Measurements from ENCODE around the gene EGFL7.
A peak's percentile ranks its signal among the peaks of the same experiment; 100 is the strongest.

The EGFL7 gene

GRCh38 chr9:136662326-136662655 is 425 bp upstream of the EGFL7 start:
- DNase-seq = no peak

GRCh38 chr9:136664000-136664915 is 1.5 kb downstream of the EGFL7 start:
- no peak for DNase-seq

- DNase-seq = peak in 1 of 2 donors; percentile 11
These were observed 2.5 kb downstream of the EGFL7 start for GRCh38 chr9:136665111-136665703.

DNA sequence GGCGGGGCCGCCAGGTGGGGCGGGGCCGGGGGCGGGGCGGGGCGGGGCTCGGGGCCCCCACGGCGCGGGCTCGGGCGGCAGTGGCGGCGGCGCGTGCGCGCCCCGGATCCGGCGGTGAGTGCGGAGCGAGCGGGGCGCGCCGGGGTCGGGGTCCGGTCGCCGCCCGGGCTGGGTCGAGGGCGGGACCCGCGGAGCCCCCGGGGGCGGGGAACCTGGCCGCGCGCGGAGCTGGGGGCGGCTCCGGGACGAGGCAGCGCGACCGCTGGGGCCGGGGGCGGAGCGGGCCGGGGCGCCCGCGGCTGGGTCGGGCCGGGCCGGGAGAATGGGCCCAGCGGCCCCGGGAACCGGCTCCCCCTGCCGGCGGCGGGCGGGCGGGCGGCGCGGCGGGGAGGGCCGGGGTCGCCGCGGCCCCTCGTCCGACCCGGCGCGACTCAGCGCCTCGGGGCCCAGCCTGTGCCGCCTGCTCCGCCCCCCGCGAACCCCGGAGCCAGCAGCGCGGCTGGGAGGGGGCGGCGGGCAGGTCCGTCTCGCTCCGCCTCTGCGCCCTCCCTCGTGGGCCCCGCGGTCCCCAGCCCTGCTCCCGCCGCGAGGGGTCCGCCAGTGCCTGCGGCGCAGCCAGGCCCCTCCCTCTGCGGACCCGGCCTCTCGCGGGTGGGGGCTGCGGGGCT is 3.1 kb downstream of the EGFL7 start:
- DNase-seq = peak in 1 of 2 donors; percentile 16

DNA sequence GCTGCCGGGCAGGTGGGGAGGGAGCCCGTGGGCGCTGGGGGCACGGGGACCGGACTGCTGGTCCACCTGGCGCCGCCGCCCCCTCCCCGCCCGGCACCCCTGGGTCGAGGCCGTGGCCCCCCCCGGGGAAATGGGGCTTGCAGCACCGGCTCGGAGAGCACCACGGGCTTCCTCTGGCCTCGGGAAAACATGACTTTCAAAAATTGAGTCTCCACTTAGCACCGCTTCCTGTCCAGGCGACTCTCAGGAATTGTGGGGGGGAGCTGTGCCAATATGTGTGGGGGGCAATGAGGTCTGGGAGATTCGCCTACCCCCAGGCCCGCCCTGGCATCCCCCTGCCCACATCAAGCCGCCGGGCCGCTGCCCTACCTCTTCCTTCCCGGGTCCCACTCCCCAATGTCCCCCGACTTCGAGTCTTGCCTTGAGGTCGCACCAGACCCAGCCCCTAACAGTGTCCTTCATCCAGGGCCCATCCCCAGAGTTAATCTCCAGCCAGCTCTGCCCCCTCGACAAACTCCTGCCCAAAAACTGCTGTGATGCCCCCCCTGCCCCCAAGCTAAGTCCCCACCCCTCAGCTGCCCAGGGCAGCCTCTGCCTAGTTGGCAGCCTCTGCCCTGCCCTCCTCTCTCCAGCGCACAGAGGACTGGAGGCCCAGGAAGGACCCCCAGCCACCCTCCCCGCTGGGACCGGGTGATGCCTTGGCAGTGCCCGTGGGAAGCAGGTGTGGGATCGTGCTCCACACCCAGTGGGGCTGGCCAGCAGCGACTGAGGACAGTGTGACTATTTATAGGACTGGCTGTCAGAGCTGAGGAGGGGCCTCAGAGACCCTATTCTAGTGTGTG is 3.9 kb downstream of the EGFL7 start:
- no peak for DNase-seq

- no peak for DNase-seq
These were observed 4.7 kb downstream of the EGFL7 start for GRCh38 chr9:136667214-136667939.

- no peak for DNase-seq
These were observed 5.4 kb downstream of the EGFL7 start for GRCh38 chr9:136667940-136668760.

- DNase-seq = no peak
These were observed 6.5 kb downstream of the EGFL7 start for GRCh38 chr9:136668983-136669790.

DNA sequence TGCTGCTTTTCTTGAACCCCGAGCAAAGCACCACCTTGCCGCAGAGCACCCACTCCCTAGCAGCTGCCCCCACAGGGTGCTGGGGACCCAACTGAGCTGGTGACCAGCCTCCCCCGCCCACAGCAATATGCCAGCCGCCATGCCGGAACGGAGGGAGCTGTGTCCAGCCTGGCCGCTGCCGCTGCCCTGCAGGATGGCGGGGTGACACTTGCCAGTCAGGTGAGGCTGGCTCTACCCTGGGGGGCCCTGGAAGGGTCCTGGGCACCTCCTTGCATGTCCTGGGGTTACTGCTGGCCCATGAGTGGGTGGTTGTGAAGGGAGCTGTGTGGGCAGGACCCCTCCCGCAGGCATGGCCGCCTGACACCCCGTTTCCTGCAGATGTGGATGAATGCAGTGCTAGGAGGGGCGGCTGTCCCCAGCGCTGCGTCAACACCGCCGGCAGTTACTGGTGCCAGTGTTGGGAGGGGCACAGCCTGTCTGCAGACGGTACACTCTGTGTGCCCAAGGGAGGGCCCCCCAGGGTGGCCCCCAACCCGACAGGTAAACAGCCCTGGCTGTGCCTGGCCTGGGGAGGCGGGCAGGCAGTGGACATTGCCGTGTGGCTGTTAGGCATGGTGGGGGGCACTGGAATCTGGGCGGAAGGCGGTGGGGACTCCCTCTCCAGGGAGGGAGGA is 7.2 kb downstream of the EGFL7 start:
- DNase-seq = no peak

DNA sequence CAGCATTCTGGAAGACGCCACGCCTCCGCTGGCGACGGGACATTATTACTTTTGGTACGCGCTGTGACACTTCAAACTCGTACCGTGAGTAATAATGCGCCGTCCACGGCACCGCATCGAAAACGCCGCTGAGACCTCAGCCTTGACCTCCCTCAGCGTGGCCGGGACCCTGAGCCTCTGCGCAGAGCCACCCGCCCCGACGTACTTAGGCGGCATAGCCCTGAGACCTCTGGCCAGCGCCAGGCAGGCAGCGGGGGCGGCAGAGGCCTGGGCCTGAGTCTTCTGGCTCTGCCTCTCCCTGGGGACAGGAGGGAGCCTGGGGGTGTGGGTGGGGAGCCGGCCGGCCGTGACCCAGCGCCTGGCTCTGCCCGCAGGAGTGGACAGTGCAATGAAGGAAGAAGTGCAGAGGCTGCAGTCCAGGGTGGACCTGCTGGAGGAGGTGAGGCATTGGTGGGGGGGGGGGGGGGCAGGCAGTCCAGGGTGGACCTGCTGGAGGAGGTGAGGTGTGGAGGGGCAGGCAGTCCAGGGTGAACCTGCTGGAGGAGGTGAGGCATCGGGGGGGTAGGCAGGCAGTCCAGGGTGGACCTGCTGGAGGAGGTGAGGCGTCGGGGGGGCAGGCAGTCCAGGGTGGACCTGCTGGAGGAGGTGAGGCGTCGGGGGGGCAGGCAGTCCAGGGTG is 8.0 kb downstream of the EGFL7 start:
- DNase-seq = no peak

DNA sequence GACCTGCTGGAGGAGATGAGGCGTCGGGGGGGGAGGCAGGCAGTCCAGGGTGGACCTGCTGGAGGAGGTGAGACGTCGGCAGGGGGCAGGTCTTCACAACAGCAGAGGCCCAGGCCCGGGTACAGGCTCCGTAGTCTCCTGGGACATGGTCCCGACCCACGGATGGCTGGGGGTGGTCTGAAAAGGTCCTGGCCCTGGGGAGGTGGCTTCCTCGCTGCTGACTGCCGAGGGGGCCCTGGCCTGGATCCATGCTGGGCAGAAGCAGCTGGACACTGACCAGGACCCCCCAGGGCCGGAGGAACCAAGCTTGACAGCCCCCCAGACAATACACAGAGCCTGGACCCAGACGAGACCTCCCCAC is 8.5 kb downstream of the EGFL7 start:
- DNase-seq = no peak

DNA sequence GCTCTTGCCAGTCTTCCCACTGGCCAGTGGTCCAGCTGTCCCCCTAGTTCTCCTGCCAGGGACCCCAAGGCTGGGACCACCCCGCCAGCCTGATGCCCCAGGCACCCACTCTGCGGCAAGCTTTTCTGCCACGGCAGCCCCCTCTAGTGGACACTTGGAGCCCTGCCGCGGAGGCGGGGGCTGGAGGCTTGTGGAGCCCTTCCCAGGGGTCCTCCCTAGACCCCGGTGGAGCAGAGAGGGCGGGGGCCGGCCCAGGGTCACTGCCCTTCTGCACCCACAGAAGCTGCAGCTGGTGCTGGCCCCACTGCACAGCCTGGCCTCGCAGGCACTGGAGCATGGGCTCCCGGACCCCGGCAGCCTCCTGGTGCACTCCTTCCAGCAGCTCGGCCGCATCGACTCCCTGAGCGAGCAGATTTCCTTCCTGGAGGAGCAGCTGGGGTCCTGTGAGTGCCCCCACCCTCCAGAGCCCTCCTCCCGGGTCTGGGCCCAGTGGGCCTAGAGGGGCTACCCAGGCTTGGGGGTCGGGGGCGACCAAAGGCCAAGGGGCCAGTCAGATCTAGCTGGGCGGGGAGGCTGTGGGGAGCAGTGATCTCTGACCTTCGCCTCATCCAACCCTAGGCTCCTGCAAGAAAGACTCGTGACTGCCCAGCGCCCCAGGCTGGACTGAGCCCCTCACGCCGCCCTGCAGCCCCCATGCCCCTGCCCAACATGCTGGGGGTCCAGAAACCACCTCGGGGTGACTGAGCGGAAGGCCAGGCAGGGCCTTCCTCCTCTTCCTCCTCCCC is 9.1 kb downstream of the EGFL7 start:
- DNase-seq = peak; percentile 25 to 26

DNA sequence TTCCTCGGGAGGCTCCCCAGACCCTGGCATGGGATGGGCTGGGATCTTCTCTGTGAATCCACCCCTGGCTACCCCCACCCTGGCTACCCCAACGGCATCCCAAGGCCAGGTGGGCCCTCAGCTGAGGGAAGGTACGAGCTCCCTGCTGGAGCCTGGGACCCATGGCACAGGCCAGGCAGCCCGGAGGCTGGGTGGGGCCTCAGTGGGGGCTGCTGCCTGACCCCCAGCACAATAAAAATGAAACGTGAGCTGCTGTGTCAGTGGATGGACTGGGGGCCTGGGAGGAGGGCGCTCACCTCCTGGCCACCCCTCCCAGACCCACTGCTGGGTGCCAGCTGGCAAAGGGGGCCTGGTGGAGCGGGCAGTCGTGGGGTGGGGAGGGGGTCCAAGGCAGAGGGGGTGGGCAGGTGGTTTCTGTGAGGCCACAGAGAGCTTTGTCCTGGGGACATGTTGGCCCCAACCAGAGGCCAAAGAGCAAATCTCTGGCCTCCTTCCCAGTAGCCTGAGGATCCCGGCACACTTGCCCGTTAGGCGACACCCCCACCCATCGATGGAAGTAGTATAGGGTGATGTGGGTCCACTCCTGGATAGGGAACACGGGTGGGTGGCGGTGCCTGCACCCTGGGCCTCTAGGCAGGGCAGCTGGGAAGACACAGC is 9.8 kb downstream of the EGFL7 start:
- no peak for DNase-seq

- DNase-seq = no peak
These were observed 10.6 kb downstream of the EGFL7 start for GRCh38 chr9:136673088-136673974.

- DNase-seq = no peak
These were observed 11.5 kb downstream of the EGFL7 start for GRCh38 chr9:136673975-136674785.

DNA sequence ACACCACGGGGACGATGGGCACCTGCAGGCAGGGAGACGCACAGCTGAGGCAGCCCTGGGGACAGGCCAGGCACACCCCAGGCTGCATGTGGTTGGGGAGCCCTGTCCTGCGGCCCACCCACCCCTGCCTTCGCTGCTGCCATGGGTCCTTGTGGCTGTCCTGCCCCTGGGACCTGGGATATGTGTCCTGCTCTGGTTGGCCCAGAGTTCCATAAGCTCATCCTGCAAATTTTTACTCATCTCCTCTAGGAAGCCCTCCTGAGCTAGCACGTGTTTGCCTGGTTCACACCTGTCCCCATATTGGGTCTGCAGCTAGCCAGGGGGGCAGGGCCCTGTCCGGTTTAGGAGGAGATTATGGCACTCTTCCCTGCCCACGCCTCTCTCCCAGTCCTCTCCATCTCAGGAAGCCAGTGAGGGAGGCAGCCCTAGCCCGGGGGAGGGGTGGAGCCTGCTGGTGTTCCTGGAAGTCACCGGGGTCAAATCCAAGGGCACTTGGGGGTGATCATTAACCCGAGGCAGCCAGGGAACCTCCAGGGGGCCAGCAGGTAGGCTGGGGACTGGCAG is 12.2 kb downstream of the EGFL7 start:
- DNase-seq = no peak

All from CD4-positive, alpha-beta T cell treated with Interleukin-4 for 1 hour (primary cell).